HG03097 (cell line): ENCODE results near the gene AGBL1.

Experiments used
- ATAC-seq: cut with Tn5 transposase; IDR thresholded peaks from one replicate; pipeline ENCODE4 v1.9.1; 2021; ENCODE audit not compliant: unreplicated experiment, low FRiP score

The AGBL1 gene

DNA sequence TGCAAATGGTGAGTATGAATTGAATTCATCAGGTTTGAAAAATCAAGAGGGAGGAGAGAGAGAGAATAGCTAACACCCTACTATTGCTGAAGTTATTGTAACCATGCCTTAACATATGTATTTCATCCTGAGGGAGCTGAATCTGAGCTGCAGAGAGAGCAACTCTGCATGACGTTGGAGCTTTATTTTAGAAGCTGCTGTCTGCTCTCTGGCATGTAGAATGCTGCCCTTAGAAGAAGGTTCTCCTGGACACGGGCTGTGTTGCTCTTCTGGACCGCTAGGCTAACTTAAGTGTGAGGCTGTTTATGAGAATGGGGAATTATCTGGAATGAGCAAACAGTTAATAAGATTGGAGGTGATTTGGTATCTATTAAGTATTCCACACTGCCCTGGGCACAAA, 814.6 kb downstream of the AGBL1 start:
- no peak for ATAC-seq

- ATAC-seq: no peak
These were observed 824.2 kb downstream of the AGBL1 start for GRCh38 chr15:86903642-86904421.

- ATAC-seq: no peak
These were observed 826.1 kb downstream of the AGBL1 start for GRCh38 chr15:86905625-86906256.

GRCh38 chr15:86906376-86906775, 826.7 kb downstream of the AGBL1 start:
- ATAC-seq: no peak

DNA sequence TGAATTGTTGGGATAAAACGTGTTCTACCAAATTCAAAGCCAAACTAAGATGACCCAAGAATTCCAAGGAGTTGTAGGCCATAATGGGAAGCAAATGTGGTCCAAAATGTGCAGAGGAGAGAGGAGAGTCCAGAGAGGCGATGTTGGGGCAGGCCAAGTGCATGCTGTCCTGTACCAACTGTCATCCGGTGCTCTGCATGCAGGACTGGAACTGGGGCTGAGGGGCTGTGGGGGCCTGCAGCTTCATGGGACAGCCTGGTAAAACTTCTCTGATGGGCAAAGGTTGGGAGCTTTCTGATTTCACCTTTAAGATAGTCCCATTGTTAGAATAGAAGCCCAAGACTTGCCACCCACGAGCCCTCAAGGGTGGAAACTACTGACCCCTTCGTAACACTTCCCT, 831.4 kb downstream of the AGBL1 start:
- ATAC-seq: no peak

GRCh38 chr15:86912661-86913060, 833.0 kb downstream of the AGBL1 start:
- no peak for ATAC-seq

DNA sequence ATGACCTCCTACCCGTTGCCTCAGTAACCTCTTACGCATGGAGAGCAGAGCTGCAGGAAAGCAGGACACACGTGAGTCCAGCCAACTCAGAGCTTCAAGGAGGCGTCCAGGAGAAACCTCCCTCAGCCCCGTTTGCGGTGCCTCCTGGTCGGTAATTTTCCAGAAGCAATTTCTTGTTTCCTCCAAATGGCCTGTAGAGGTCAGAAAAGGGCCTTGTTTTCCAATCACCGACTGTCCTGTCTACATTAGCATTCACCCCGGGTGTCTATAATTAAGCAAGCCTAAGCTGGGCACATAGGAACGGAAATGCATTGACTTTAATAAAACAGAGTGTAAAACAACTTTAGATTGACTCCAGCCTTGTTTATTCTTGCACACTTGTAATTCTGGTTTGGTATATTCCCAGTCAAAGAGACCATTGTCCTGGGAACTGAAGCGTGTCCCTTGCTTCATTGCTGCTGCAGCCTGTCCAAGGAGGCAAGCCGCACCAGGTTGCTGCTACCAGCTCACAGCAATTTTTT, 836.2 kb downstream of the AGBL1 start:
- ATAC-seq: no peak

DNA sequence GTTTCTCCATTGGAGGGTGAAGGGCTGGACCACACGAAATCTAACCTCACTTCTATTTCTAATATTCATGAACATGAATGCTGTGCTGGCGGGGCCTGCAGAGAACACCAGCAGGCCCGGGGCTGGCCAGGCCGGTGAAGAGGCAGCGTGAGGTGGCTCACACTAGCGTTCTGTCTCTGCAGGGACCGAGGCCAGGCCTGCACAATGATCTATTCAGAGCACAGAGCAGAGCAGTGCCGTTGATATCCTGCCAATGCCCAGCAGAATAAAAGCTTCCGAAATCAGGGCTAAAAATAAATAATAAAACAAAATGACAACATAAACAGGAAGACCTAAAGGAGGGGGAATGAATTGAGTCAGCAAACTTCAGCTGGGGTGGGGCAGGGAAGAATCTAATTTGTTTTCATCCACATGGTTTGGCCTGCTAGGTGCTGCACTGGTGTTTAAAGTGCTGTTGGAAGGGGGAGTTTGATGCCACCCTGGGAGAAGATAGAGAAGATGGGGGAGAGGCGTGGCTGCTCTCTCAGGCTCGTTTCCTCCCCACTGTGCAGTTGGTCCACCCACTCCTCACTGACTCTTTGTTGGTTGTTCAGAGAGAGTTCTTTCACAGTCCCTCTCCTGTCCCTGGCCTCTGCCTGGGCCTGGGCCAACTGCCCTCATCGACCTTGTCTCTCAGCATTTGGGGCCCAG, 837.1 kb downstream of the AGBL1 start:
- no peak for ATAC-seq

DNA sequence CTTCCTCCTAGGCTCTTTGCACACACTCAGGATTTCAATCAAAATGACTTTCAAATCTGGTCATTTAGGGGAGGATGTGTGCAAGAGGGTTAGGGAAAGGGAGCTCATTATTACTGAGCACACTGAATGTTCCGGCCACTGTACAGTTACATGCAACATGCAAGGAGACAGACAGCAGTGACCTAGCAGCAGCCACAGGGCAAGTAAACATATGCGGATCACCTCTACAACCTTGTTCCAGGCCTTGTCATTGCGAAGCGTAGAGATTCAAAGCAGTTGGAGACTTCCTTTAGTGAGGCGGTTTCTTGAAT, 837.6 kb downstream of the AGBL1 start:
- no peak for ATAC-seq

DNA sequence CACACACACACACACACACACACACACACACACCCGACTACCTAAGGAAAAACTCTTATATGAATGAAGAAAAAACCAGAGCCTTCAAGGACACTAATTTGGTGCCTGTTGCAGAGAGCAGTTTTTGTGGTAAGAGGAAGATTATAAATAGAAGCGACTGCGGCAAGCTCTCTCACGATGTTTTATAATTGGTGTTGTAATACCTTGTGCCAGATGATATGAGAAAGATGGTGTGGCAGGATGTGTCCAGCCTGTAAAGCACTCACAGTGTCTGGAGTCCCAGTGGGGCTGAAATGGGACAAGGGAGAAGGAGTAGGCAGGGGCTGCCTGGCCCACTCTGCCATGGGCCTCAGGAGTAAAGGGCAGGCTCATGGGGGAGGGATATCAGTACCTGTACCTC, 839.9 kb downstream of the AGBL1 start:
- no peak for ATAC-seq

DNA sequence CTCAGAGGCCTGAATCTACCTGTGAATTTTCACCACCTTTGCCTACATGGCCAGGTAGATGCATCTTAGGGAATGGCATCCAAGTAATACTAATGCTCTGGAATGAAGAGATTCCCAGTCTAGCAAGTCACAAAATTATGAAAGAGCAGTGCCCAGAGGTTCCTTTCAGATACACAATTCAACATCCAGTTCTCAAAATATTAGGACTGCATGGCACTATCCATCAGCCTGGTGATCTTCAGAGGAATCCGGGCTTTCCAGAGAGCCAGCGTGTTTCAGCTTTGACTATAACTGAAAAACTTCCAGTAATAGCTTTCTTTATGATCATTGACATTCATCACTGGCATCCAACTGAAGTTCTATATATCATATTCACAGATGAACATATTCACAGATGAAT, 849.8 kb downstream of the AGBL1 start:
- no peak for ATAC-seq

DNA sequence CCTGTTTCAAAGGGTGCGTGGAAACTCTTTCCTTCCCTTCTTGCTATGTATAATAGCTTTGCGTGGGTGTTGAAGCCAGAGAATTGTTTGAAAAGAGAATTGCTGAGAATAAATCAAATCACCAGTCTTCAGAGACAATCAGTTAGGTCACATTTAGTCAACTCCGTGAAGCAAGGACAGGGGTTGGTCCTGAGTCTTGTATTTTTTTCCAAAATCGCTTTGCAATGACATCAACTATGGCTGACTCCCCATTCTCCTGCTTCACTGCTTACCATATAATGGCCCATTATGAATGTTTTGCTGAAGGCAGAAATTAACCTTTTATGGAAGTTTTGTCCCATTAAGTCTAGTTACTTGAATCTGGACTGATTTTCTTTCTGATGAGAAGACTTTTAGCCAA, 852.8 kb downstream of the AGBL1 start:
- no peak for ATAC-seq

DNA sequence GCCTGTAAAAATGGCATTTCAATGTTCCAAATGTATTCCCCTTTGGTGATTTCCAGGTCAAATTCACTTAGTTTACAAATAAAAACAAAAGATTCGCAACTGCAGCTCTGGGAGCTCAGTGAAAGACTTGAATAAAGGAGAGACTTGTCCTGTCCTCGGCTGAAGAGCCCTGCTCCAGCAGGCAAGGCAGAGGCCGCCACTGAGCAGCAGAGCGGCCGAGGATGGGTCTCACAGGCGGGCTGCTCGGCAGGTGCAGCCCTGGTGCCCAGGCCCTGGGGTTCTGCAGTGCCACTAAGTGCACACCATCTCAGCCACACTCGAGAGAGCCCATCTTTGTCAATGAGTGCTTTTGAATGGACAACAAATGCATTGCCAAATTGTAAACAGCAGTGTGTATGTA, 856.2 kb downstream of the AGBL1 start:
- no peak for ATAC-seq

GRCh38 chr15:86942285-86942684, 862.6 kb downstream of the AGBL1 start:
- ATAC-seq: no peak

GRCh38 chr15:86948719-86949118, 869.0 kb downstream of the AGBL1 start:
- no peak for ATAC-seq

DNA sequence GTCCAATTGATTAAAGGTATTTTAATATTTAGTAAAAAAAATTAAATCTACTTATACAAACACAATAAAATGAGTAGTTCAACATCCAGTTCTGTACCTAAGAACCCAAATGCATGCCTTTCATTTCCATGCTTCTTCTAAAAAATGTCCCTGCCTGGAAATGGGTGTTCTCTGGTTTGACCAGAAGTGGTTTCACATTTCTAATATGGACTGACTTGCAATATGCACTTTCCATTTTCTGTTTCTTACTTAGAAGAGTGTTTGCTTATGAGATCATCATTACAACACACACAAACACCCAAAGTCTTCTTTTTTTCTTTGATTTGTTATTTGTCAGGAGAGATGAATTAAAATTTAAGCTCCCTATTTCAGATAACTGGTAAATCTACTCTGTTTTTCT, 879.6 kb downstream of the AGBL1 start:
- ATAC-seq: no peak

DNA sequence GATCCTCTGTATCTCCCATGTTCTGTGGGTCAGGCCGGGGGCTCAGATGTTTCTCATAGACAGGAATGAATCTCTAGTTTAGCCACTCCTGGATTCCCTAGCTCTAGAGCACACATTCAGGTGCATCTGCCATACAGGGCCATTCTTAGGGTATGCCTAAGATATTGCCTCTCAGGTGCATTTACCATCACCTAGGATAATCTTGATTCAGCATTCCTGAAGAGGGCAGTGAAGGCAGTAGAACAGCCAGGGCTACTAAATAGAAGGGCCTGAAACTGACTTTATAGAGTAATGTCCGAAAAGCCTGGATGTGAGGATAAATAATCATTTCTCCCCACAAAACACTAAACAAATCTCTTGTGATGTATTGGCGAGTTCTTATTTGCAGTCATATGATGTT, 882.0 kb downstream of the AGBL1 start:
- no peak for ATAC-seq

DNA sequence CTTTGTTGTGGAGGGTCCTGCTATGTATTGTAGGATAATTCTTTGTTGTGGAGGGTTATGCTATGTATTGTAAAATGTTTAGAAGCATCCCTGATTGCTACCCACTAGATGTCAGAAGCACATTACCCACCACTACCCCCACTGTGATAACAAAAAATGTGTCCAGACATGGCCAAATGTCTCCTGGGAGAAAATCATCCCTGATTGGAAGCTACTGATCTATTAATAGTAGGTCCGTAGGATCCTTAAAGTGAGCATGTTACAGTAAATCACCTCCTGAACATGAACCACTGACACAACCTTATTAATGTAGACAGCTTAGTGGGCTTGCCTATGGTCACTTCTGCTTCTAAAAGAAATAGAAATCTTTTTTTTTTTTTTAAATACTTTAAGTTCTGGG, 884.6 kb downstream of the AGBL1 start:
- ATAC-seq: no peak

- ATAC-seq: no peak
These were observed 888.6 kb downstream of the AGBL1 start for GRCh38 chr15:86968244-86968643.

DNA sequence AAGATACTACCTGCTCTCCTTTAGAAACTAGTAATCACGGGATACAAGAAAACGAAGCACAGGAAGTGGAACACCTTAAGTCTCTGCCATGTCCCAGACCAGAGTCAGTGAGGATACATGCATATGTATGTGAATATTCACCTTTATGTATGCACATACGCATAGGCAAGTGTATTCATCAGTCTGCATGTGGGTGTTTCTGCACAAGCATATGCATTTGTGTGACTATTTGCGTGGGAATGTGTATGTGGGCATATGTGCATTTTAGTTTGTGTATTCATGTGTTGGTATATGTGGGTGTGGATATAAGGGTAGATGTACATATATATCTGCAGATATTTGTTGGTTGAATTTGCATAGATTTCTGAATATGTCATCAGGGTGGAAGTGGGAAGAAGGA, 889.7 kb downstream of the AGBL1 start:
- no peak for ATAC-seq

DNA sequence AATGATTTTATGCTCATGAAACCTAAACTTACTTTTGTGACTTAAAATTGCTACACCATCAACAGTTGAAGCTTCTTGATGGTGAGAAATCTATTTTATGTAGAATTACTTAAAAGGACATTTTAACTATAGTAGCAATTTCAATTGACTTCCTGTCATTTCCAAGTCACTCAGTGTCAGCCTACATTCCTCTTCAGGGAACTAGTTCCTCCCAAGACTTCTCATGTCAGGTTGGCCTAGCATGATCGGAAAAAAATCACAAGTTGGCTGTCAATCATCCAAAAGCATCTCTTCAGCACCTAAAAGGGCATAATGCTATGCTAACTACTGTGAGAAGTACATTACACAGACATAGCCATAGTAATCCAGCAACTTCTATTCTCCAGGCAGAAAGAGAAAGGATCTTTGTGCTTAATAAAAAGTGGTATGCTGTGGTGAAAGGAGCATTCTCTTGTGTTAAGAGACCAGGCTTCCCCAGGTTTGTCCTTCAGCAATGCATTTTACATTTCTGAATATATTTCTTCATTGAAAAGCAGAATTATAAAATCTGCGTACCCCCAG, 893.7 kb downstream of the AGBL1 start:
- no peak for ATAC-seq
